GM19193 (cell line): ENCODE measurements around the gene MIAT.

Experiments used
- POLR2A ChIP-seq: IDR thresholded peaks from 4 replicates; pipeline ENCODE4 v1.6.1; 2011; ENCODE audit not compliant: insufficient read depth, insufficient read length; ENCODE audit errors: extremely low read depth

Gene MIAT

GRCh38 chr22:26648528-26649388 lies 8.6 kb upstream of the MIAT start:
- TF ChIP-seq POLR2A, result no peak

GRCh38 chr22:26650722-26651421 lies 6.5 kb upstream of the MIAT start:
- no peak for TF ChIP-seq POLR2A

DNA sequence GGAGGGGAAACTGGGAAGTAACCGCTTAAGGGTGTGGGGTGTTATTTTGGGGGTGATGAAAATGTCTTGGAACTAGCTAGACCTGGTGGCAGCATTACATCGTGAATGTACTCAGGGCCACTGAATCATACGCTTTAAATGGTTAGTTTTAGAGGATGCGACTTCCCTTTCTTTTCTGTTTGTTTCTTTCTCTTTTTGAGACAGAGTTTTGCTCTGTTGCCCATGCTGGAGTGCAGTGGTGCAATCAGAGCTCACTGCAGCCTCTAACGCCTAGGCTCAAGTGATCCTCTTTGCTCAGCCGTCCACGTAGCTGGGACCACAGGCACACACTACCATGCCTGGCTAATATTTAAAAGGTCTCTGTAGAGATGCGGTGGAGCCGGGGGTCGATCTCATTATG lies 5.6 kb upstream of the MIAT start:
- no peak for TF ChIP-seq POLR2A

DNA sequence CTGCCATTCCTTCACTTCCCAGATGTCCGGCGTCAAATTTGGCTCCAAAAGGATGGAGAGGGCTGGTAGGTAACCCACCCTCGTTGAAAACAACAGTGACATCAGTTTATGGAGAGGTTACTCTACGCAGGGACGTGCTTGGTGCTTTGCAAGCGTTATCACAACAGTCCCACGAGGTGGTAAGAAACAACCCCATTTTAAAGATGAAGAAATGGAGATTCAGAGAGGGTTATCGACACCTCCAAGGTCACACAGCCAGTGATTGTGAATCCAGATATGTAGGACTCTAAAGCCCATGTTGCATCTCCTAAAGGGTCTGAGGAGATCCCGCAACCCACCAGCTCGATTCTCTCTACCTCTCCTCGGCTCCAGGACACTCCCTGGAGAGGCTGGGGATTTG lies 773 bp downstream of the MIAT start:
- TF ChIP-seq POLR2A, result no peak

DNA sequence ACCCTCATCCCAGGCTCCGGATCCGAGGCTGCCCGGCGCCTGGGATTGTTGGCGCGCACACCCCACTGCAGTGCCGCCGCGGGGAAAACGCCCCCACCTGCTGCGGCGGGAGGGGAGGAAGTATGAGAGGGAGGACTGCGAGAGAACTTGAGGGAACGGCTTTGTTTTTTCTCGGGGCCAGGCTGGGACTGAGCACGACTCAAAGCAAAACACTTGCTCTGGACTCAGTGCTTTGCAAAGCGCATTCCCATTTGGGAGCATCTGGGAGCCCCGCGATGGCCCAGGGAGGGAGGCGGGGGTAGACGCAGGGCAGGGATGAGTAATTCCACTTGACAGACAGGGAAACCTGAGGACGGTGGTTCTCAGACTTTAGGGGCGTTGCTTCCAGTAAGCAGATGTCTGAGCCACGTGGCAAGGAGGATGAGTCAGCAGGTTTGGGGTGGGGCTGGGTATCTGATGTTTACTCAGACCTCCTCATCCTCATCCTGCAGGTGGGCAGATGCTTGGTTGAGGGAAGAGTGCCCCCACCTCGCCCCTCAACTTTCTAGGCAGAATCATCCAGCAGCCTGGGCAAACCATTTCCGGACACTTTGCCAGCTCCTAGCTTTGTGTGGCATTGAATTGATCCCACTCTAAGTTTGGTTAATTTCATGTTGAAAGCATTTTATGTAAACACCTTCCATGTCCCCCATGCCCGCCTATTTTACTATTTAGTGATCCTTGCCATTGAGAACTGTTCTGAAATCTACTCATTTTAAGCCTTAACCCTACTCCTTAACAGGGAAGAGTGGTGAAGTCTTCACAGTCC lies 1.5 kb downstream of the MIAT start:
- TF ChIP-seq POLR2A, result no peak

GRCh38 chr22:26660356-26660755 lies 3.0 kb downstream of the MIAT start:
- no peak for TF ChIP-seq POLR2A

GRCh38 chr22:26660961-26661578 lies 3.7 kb downstream of the MIAT start:
- no peak for TF ChIP-seq POLR2A

DNA sequence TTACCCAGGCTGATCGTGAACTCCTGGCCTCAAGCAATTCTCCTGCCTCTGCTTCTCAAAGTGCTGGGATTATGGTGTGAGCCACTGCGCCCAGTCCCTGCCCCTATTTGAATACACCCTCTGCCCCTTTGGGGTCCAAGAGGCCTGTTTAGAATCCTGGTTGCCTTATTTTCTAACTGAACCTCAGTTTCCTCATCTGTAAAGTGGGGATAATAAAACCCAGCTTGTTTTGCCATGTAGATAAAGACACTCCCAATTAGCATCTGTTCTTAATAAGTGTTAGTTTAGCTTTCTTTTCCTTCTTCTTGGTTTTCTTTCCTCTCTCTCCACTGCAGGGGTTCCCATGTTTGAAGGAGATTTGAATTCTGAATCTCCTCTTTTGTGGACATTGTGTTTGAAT lies 4.8 kb downstream of the MIAT start:
- TF ChIP-seq POLR2A, result no peak

GRCh38 chr22:26663374-26663923 lies 6.1 kb downstream of the MIAT start:
- TF ChIP-seq POLR2A, result no peak

DNA sequence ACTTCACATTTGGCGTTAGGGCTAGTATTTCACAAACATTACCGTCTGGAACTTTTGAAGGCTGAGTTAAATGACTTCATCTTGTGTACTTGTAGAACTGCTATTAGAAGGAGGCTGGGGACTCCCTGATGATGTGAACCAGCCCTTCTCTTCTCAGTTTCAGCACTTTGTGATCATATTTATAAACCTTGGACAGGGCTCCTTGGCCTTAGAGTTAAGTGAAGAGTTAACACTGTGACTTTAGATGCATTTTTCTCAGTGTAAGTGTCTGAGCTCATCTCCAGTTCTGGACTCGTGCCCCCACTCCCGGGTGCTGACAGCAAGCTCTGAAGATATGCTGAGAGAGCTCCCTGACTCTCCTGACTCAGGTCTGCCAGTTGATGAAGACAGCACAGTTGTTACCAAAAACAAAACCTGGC lies 8.4 kb downstream of the MIAT start:
- TF ChIP-seq POLR2A, result no peak

DNA sequence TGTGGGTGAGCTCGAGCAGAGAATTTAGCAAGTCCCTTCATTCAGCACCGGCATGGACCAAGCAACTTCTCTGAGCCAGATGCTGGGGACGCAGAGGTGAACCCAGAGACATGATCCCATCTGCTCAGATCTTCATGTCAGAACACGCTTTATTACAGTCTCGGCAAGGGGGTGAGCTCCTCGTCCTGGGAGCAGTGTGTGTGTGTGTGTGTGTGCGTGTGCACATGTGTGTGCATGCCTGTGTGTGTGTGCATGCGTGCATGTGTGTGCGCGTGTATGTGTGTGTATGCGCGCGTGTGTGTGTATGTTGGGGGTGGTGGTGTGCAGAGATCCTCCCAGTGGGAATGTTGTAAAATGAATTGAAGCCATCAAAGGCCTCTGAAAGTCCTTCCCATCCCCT lies 9.8 kb downstream of the MIAT start:
- no peak for TF ChIP-seq POLR2A

GRCh38 chr22:26669060-26669481 lies 11.7 kb downstream of the MIAT start:
- no peak for TF ChIP-seq POLR2A

DNA sequence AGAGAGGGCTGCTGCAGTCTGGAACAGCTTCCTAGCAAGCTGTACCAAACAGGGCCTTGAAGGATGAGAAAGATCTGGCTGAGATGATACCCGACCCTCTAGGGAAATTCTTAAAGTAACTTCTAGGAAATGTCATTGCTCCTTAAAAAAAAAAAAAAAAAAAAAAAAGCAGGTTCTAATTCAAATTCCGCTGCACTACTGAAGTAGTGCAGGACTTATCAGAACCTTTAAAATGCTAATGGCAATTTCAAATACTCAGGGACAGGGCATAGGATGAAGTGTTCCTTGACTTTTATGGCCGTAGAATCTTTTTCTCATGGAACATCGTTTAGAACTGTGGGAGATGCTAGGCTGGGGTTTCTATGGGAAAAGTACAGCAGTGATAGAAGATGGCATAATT lies 13.1 kb downstream of the MIAT start:
- TF ChIP-seq POLR2A, result no peak

DNA sequence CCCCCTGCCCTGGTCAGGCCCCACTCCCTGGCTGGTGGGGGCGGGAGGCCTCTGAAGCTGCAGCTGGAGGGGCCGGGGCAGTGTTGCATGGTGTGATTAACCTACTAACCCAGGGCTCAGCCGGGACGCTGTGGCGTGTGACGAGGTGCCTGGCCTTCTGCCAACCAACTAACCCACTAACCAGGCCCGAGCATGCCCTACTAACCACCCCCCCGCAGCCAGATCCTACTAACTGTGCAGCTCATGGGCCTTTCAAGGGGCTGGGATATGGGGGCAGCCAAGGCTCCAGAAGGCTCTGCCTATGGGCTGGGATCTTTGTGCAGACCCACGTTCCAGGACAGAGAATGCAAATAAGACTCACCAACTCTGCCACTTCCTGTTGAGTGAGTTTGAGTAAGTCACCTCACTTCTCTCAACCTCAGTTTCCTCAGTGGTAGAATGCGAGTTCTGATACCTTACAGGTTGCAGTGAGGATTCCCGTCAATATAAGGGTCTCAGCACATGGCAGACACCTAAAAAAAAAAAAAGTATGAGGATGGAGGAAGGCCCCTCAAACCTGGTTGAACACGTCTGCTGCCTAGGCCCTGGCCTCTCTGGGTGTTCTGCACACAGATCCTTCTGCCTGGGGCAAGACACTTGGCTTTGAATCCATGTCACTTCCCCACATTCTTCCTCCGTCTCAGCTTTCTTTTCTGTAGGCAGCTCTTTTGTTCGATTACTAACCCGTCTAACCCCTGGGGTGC lies 14.1 kb downstream of the MIAT start:
- peak; percentile 43 for TF ChIP-seq POLR2A
